Mucosa of descending colon (tissue), 3 donors: ENCODE results near the gene ANKRD7. TPM values are rescaled to one million over a fixed set of nuclear protein-coding genes. Genes with fewer than 3 reads are reported as not detected.

Source experiments
- ATAC-seq: fragments of 200-7000 bp; cut with Tn5 transposase; one replicate; pipeline ENCODE4 v1.9.1; 2020; ENCODE audit warnings: mild to moderate bottlenecking, moderate library complexity
- DNase-seq, 3 donors: peaks; one replicate each; pipeline ENCODE4 v3.0.0-alpha.2; 2020
- H3K36me3 ChIP-seq: fragments of 200-600 bp; one replicate; pipeline ENCODE4 v1.8.0; 2021; ENCODE audit warnings: low read depth, mild to moderate bottlenecking
- H3K4me1 ChIP-seq: fragments of 200-600 bp; one replicate; pipeline ENCODE4 v1.8.0; 2021; ENCODE audit warnings: low read depth, mild to moderate bottlenecking
- H3K4me3 ChIP-seq: fragments of 200-600 bp; one replicate; pipeline ENCODE4 v1.8.0; 2021; ENCODE audit warnings: mild to moderate bottlenecking
- H3K9me3 ChIP-seq: fragments of 200-600 bp; one replicate; pipeline ENCODE4 v1.8.0; 2021; ENCODE audit warnings: mild to moderate bottlenecking
- intact Hi-C, 2 donors: fragments of 100-400 bp; cut with DNase I in 1 of 2; cut with micrococcal nuclease in 1 of 2; formaldehyde crosslinking; loops; one replicate each; pipeline versions ENCODE4 v1.11.0 to v1.11.1; 2022; cut with DNase I, micrococcal nuclease
- total RNA-seq, 3 donors: library from RNA; stranded (reverse); fragmentation: NEBNext Ultra II Directional in 2 of 3; extraction: Animal tissue kit (Norgen Biotek cat#: 25700) in 2 of 3; gene quantifications; one replicate each; pipeline versions ENCODE4 v1.2.1 to v1.2.4, GENCODE V29; 2021 to 2023
- TF ChIP-seq, protein P1 (sequence below): fragments of 200-600 bp; IDR thresholded peaks from one replicate; pipeline ENCODE4 v1.8.0; 2022; ENCODE audit warnings: antibody characterized with exemption, mild to moderate bottlenecking
- donor health status: DM: no; HTN: no; CAD: no; lungs with moderate emphysema.
- donor health status: DM: no; HTN: no; CAD: no.
- donor health status: DM: no; HTN: yes; CAD: no.

The ANKRD7 gene
- total RNA-seq, 3 donors from 2014 or later, result 1.9 TPM; not detected in 2

DNA sequence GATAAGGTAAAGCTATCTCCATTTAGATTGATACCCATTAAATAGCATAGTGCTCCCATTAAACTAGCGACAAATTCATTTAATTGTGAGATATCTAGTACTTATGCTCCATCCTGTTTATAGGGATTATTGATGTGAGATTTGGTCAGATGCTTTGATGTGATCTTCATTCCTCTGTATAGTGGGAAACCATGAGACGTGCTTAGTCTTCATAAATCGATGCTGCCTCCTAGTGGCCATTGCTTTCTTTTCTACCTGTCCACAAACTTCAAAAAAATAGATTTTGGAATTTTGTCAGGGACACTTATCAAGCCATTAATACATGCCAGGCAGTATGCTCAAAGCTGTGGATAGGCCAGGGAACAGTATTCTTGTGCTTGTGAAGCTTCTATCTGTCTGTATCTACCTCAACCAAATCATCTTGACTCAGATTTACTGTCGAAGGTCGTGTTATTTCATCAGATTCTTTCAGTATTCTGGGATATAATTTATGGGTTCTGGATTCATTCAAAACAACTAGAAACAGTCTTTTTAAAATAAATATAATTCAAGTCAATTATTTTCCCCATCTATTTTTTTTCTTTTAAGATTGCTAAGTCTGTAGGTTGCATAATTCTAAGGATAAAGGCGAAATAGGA, 28.5 kb upstream of the ANKRD7 start:
- DNase-seq (peak in 1 of 3 donors; percentile 88), ATAC-seq (peak; percentile 70)
- Histone ChIP-seq H3K4me3 (no peak overlapping the region), H3K4me1 (no peaks in the 10 kb centered on the region), H3K36me3 (no peaks in the 10 kb centered on the region), H3K9me3 (no peaks in the 10 kb centered on the region)
- intact Hi-C loops, result no loop called here
- TF ChIP-seq, protein P1, sequence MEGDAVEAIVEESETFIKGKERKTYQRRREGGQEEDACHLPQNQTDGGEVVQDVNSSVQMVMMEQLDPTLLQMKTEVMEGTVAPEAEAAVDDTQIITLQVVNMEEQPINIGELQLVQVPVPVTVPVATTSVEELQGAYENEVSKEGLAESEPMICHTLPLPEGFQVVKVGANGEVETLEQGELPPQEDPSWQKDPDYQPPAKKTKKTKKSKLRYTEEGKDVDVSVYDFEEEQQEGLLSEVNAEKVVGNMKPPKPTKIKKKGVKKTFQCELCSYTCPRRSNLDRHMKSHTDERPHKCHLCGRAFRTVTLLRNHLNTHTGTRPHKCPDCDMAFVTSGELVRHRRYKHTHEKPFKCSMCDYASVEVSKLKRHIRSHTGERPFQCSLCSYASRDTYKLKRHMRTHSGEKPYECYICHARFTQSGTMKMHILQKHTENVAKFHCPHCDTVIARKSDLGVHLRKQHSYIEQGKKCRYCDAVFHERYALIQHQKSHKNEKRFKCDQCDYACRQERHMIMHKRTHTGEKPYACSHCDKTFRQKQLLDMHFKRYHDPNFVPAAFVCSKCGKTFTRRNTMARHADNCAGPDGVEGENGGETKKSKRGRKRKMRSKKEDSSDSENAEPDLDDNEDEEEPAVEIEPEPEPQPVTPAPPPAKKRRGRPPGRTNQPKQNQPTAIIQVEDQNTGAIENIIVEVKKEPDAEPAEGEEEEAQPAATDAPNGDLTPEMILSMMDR, result peak; percentile 52

DNA sequence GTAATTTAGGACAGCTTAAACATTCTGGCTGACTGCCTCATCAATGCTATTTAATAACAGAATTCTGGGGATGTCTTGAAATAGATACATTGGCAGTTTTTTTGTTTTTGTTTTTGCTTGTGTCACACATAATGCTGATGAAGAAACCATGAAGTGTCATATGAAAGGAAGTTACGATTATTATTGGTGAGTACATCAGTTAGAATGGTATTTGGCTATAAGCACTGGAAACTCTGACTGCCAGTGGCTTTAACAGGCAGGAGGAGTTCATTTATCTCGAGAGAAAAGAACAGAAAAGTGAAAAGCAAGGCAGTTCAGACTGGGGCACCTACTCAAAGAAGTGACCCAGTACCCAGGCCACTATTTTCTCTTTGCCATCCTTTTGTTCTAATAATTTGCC, 22.4 kb upstream of the ANKRD7 start:
- H3K9me3 ChIP-seq, result no peaks in the 10 kb centered on the region
- TF ChIP-seq, protein P1, result no peak
- H3K4me1 ChIP-seq, result no peaks in the 10 kb centered on the region
- DNase-seq, result no peak
- H3K36me3 ChIP-seq, result no peaks in the 10 kb centered on the region
- no peak for ATAC-seq
- intact Hi-C loops, result no loop called here
- H3K4me3 ChIP-seq, result no peak overlapping the region

DNA sequence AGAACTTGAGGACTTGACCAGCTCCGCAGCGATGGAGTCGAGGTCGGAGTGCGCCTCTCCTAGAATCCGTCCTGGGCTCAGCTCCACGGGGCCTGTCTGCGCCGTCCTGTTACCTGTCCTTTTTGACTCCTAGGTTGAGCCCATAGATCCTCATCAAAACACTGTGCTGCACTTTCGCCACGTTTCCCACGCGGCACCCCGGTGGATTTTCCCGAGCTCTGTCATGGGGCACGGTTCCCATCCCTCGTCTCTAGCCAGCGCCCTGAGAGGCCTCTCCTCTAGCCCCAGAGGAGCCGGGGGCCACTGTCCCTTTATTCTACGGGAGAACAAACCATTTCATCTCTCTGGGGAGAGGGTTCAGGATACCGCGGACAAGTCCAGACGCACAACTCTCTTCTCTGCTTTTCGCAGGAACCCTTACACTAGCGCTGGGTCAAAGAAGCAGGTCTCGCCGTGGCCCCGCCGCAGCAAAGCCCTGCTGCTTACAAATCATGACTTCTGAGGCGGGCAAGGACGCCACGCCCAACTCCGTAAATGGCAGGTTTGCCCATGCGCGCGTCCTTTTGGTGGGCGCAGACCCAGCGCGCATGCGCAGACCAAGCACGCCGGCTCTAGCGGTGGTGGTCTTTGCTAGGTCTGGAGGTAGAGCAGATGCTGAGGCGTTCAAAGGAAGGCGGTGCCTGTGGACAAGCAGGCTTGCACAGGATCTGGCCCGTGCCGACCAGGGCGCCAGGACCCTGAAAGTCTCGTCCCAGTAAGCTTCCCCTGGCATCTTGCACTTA, 10.3 kb upstream of the ANKRD7 start:
- ATAC-seq (peak; percentile 75), DNase-seq (peak; percentile 59 to 74 (median 61))
- Histone ChIP-seq H3K9me3 (no peaks in the 10 kb centered on the region), H3K4me3 (no peak overlapping the region), H3K4me1 (no peaks in the 10 kb centered on the region), H3K36me3 (no peaks in the 10 kb centered on the region)
- TF ChIP-seq, protein P1, result no peak
- intact Hi-C loops, result no loop called here

DNA sequence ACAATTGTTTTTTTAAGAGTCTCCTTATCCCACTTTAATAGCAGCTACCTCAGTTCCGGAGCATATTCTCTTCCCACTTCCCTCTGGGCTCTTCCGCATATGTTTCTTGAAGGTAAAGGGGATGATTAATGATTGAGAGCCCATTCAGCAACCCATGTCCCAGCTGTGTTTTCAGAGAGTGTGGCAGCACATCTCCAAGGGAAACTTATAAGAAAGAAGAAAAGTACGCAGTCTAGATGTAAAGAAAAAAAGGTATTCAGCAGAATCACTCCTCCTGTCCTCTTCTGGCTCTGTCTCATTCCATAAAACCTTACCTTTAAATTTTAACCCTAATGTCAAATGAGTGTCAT, 9.7 kb upstream of the ANKRD7 start:
- no peaks in the 10 kb centered on the region for H3K36me3 ChIP-seq
- intact Hi-C loops, result no loop called here
- no peak for DNase-seq
- TF ChIP-seq, protein P1, result no peak
- no peaks in the 10 kb centered on the region for H3K9me3 ChIP-seq
- H3K4me3 ChIP-seq, result no peak overlapping the region
- ATAC-seq, result no peak
- no peaks in the 10 kb centered on the region for H3K4me1 ChIP-seq

DNA sequence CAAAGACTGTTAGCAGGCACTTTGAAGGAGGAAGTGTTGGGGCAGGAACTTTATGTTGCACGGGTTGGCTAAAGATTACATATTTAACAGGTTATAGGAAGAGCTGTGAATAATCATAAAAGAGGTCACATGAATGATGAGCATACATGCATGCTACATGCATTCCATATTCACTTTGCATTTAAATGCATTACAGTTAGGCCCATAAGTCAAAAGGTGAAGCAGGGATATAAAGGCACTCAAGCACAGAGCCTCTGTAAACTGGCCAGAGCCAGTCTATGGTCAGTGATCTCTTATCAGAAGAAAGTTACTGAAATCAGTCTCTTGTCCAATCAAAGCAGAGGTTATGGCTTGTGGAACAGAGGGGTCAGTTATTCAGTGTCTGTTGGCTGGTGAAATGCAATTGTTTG, 7.3 kb upstream of the ANKRD7 start:
- intact Hi-C loops, result no loop called here
- TF ChIP-seq, protein P1, result no peak
- Histone ChIP-seq H3K4me3 (no peak overlapping the region), H3K4me1 (no peaks in the 10 kb centered on the region), H3K9me3 (no peaks in the 10 kb centered on the region), H3K36me3 (no peaks in the 10 kb centered on the region)
- no peak for DNase-seq
- peak; percentile 55 for ATAC-seq
